HG03280 (cell line): Measurements from ENCODE around the gene KCNQ5.

Source experiments
- ATAC-seq: cut with Tn5 transposase; IDR thresholded peaks from one replicate; pipeline ENCODE4 v1.9.1; 2021; ENCODE audit warnings: mild to moderate bottlenecking, moderate library complexity; ENCODE audit not compliant: unreplicated experiment

KCNQ5 gene

GRCh38 chr6:72832271-72832670 lies 210.4 kb downstream of the KCNQ5 start:
- ATAC-seq = no peak

- no peak for ATAC-seq
These were observed 213.9 kb downstream of the KCNQ5 start for GRCh38 chr6:72835749-72836148.

GRCh38 chr6:72836971-72837370 lies 215.1 kb downstream of the KCNQ5 start:
- ATAC-seq = no peak

GRCh38 chr6:72841195-72841594 lies 219.3 kb downstream of the KCNQ5 start:
- ATAC-seq = no peak

- ATAC-seq = no peak
These were observed 220.3 kb downstream of the KCNQ5 start for GRCh38 chr6:72842140-72842539.

GRCh38 chr6:72844614-72845013 lies 222.8 kb downstream of the KCNQ5 start:
- ATAC-seq = no peak

GRCh38 chr6:72849346-72849745 lies 227.5 kb downstream of the KCNQ5 start:
- no peak for ATAC-seq

GRCh38 chr6:72850040-72850439 lies 228.2 kb downstream of the KCNQ5 start:
- ATAC-seq = no peak

- ATAC-seq = no peak
These were observed 228.6 kb downstream of the KCNQ5 start for GRCh38 chr6:72850469-72850868.

- ATAC-seq = no peak
These were observed 233.6 kb downstream of the KCNQ5 start for GRCh38 chr6:72855471-72855870.

GRCh38 chr6:72856801-72857200 lies 234.9 kb downstream of the KCNQ5 start:
- no peak for ATAC-seq

GRCh38 chr6:72857791-72858585 lies 236.1 kb downstream of the KCNQ5 start:
- no peak for ATAC-seq

GRCh38 chr6:72861059-72861458 lies 239.2 kb downstream of the KCNQ5 start:
- ATAC-seq = no peak

GRCh38 chr6:72861935-72862432 lies 240.1 kb downstream of the KCNQ5 start:
- no peak for ATAC-seq

GRCh38 chr6:72863131-72863530 lies 241.3 kb downstream of the KCNQ5 start:
- no peak for ATAC-seq

GRCh38 chr6:72864236-72864635 lies 242.4 kb downstream of the KCNQ5 start:
- no peak for ATAC-seq

GRCh38 chr6:72864799-72865198 lies 242.9 kb downstream of the KCNQ5 start:
- ATAC-seq = no peak

GRCh38 chr6:72865467-72865866 lies 243.6 kb downstream of the KCNQ5 start:
- no peak for ATAC-seq

GRCh38 chr6:72869621-72870020 lies 247.8 kb downstream of the KCNQ5 start:
- no peak for ATAC-seq

GRCh38 chr6:72873433-72873832 lies 251.6 kb downstream of the KCNQ5 start:
- no peak for ATAC-seq

GRCh38 chr6:72876256-72876655 lies 254.4 kb downstream of the KCNQ5 start:
- no peak for ATAC-seq

- no peak for ATAC-seq
These were observed 264.3 kb downstream of the KCNQ5 start for GRCh38 chr6:72886170-72886569.

GRCh38 chr6:72890233-72890632 lies 268.4 kb downstream of the KCNQ5 start:
- ATAC-seq = no peak
